ENCODE data around the gene FZD4.
"Not testable (repeated sequence)": the region's sequence is repeated elsewhere in the genome, so short reads cannot be mapped to it uniquely, and the experiment has no call there.

Gene FZD4

GRCh38 chr11:86955361-86956120, at the start of gene FZD4:
TSS of gene FZD4 (minus strand) at chr11:86955395. CDS start at chr11:86955085, 310 bp downstream.
- Mint-ChIP-seq H3K27me3 (peaks cover 31% of the 10 kb centered on the region), H3K27ac (no peak within 1 kb of the TSS), H3K36me3 (no peaks in the 10 kb centered on the region), H3K9me3 (no peaks in the 10 kb centered on the region), H3K4me1 (peaks cover 14% of the 10 kb centered on the region), H3K4me3 (peak within 1 kb of the TSS; percentile 89)

- not testable (repeated sequence) for H3K9me3 Mint-ChIP-seq, H3K4me1 Mint-ChIP-seq, H3K27me3 Mint-ChIP-seq, H3K27ac Mint-ChIP-seq, H3K36me3 Mint-ChIP-seq, H3K4me3 Mint-ChIP-seq
Measured at GRCh38 chr11:87004281-87004680, 49.1 kb upstream of the FZD4 start.

GRCh38 chr11:87002918-87003317, 47.7 kb upstream of the FZD4 start:
- Mint-ChIP-seq H3K27ac (no peak overlapping the region), H3K4me3 (no peak overlapping the region), H3K9me3 (no peaks in the 10 kb centered on the region), H3K36me3 (no peaks in the 10 kb centered on the region), H3K4me1 (no peaks in the 10 kb centered on the region), H3K27me3 (no peaks in the 10 kb centered on the region)

- H3K36me3 Mint-ChIP-seq: no peaks in the 10 kb centered on the region
- H3K4me1 Mint-ChIP-seq: no peaks in the 10 kb centered on the region
- no peak overlapping the region for H3K4me3 Mint-ChIP-seq
- no peaks in the 10 kb centered on the region for H3K9me3 Mint-ChIP-seq
- H3K27me3 Mint-ChIP-seq: no peaks in the 10 kb centered on the region
- no peak overlapping the region for H3K27ac Mint-ChIP-seq
Measured at GRCh38 chr11:86999859-87000753, 44.9 kb upstream of the FZD4 start.

GRCh38 chr11:86999388-86999787, 44.2 kb upstream of the FZD4 start:
- Mint-ChIP-seq H3K36me3 (no peaks in the 10 kb centered on the region), H3K27me3 (no peaks in the 10 kb centered on the region), H3K4me3 (no peak overlapping the region), H3K9me3 (no peaks in the 10 kb centered on the region), H3K4me1 (no peaks in the 10 kb centered on the region), H3K27ac (no peak overlapping the region)

GRCh38 chr11:86996953-86997570, 41.9 kb upstream of the FZD4 start:
- H3K4me1 Mint-ChIP-seq: no peaks in the 10 kb centered on the region
- H3K4me3 Mint-ChIP-seq: no peak overlapping the region
- H3K27ac Mint-ChIP-seq: no peak overlapping the region
- no peaks in the 10 kb centered on the region for H3K36me3 Mint-ChIP-seq
- no peaks in the 10 kb centered on the region for H3K9me3 Mint-ChIP-seq
- no peaks in the 10 kb centered on the region for H3K27me3 Mint-ChIP-seq

GRCh38 chr11:86993031-86993430, 37.8 kb upstream of the FZD4 start:
- no peaks in the 10 kb centered on the region for H3K9me3 Mint-ChIP-seq
- H3K27me3 Mint-ChIP-seq: no peaks in the 10 kb centered on the region
- no peaks in the 10 kb centered on the region for H3K36me3 Mint-ChIP-seq
- H3K27ac Mint-ChIP-seq: no peak overlapping the region
- no peak overlapping the region for H3K4me3 Mint-ChIP-seq
- H3K4me1 Mint-ChIP-seq: no peaks in the 10 kb centered on the region

- H3K4me1 Mint-ChIP-seq: not testable (repeated sequence)
Measured at GRCh38 chr11:86992340-86992739, 37.1 kb upstream of the FZD4 start.

GRCh38 chr11:86991341-86991740, 36.1 kb upstream of the FZD4 start:
- Mint-ChIP-seq H3K36me3 (no peaks in the 10 kb centered on the region), H3K4me3 (no peak overlapping the region), H3K9me3 (no peaks in the 10 kb centered on the region), H3K4me1 (no peaks in the 10 kb centered on the region), H3K27ac (no peak overlapping the region), H3K27me3 (no peaks in the 10 kb centered on the region)

More at GRCh38 chr11:86992340-86992739, 37.1 kb upstream of the FZD4 start:
- H3K27ac Mint-ChIP-seq, H3K9me3 Mint-ChIP-seq, H3K27me3 Mint-ChIP-seq, H3K36me3 Mint-ChIP-seq, H3K4me3 Mint-ChIP-seq: not testable (repeated sequence)

GRCh38 chr11:86990515-86990914, 35.3 kb upstream of the FZD4 start:
- no peak overlapping the region for H3K27ac Mint-ChIP-seq
- no peaks in the 10 kb centered on the region for H3K4me1 Mint-ChIP-seq
- H3K27me3 Mint-ChIP-seq: no peaks in the 10 kb centered on the region
- no peak overlapping the region for H3K4me3 Mint-ChIP-seq
- no peaks in the 10 kb centered on the region for H3K36me3 Mint-ChIP-seq
- no peaks in the 10 kb centered on the region for H3K9me3 Mint-ChIP-seq

- H3K36me3 Mint-ChIP-seq: no peaks in the 10 kb centered on the region
- H3K27me3 Mint-ChIP-seq: no peaks in the 10 kb centered on the region
- no peak overlapping the region for H3K4me3 Mint-ChIP-seq
- H3K27ac Mint-ChIP-seq: no peak overlapping the region
- H3K9me3 Mint-ChIP-seq: no peaks in the 10 kb centered on the region
- no peaks in the 10 kb centered on the region for H3K4me1 Mint-ChIP-seq
Measured at GRCh38 chr11:86990031-86990430, 34.8 kb upstream of the FZD4 start.

GRCh38 chr11:86988351-86988881, 33.2 kb upstream of the FZD4 start:
- no peak overlapping the region for H3K4me3 Mint-ChIP-seq
- H3K4me1 Mint-ChIP-seq: no peaks in the 10 kb centered on the region
- H3K9me3 Mint-ChIP-seq: no peaks in the 10 kb centered on the region
- H3K27me3 Mint-ChIP-seq: no peaks in the 10 kb centered on the region
- H3K36me3 Mint-ChIP-seq: no peaks in the 10 kb centered on the region
- H3K27ac Mint-ChIP-seq: no peak overlapping the region

- no peak overlapping the region for H3K4me3 Mint-ChIP-seq
- no peaks in the 10 kb centered on the region for H3K27me3 Mint-ChIP-seq
- no peaks in the 10 kb centered on the region for H3K9me3 Mint-ChIP-seq
- no peaks in the 10 kb centered on the region for H3K4me1 Mint-ChIP-seq
- no peak overlapping the region for H3K27ac Mint-ChIP-seq
- no peaks in the 10 kb centered on the region for H3K36me3 Mint-ChIP-seq
Measured at GRCh38 chr11:86987679-86988078, 32.5 kb upstream of the FZD4 start.

- Mint-ChIP-seq H3K27me3 (no peaks in the 10 kb centered on the region), H3K4me1 (no peaks in the 10 kb centered on the region), H3K27ac (no peak overlapping the region), H3K4me3 (no peak overlapping the region), H3K9me3 (no peaks in the 10 kb centered on the region), H3K36me3 (no peaks in the 10 kb centered on the region)
Measured at GRCh38 chr11:86984701-86985100, 29.5 kb upstream of the FZD4 start.

- Mint-ChIP-seq H3K9me3 (no peaks in the 10 kb centered on the region), H3K4me1 (no peaks in the 10 kb centered on the region), H3K4me3 (no peak overlapping the region), H3K27ac (no peak overlapping the region), H3K36me3 (no peaks in the 10 kb centered on the region), H3K27me3 (no peaks in the 10 kb centered on the region)
Measured at GRCh38 chr11:86983021-86983488, 27.9 kb upstream of the FZD4 start.
